NCI-H510A (cell line): Measurements from ENCODE around the gene GPAM.
"Not testable (repeated sequence)": the region's sequence is repeated elsewhere in the genome, so short reads cannot be mapped to it uniquely, and the experiment has no call there.

ENCODE experiments used
- DNase-seq: peaks from one replicate; lab custom pipeline; 2025; lab: John Stamatoyannopoulos, UW

Gene GPAM

GRCh38 chr10:112183329-112184051, at the start of gene GPAM:
GPAM (minus strand) TSS chr10:112183765; CDS start chr10:112181784, 1,981 bp downstream.
- DNase-seq, result peak; percentile 75

DNA sequence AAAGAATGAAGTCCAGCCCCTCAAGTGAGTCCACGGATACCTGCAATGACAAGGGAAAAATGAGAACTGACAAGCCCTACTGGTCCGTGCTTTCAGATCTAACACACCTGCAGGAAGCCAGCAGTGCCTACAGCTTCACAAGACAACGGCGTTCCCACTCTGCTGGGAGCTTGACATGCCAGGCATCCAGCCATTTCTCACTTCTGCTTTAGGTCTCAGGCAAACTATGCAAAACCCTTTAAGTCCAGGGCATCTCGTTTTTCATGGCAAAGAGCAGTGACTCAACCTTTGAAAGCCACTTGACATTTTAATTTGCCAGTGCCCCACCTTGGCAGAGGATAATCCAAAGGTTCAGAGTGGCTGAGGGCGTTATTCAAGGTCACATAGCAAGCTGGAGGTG, 49.1 kb upstream of the GPAM start:
- no peak for DNase-seq

DNA sequence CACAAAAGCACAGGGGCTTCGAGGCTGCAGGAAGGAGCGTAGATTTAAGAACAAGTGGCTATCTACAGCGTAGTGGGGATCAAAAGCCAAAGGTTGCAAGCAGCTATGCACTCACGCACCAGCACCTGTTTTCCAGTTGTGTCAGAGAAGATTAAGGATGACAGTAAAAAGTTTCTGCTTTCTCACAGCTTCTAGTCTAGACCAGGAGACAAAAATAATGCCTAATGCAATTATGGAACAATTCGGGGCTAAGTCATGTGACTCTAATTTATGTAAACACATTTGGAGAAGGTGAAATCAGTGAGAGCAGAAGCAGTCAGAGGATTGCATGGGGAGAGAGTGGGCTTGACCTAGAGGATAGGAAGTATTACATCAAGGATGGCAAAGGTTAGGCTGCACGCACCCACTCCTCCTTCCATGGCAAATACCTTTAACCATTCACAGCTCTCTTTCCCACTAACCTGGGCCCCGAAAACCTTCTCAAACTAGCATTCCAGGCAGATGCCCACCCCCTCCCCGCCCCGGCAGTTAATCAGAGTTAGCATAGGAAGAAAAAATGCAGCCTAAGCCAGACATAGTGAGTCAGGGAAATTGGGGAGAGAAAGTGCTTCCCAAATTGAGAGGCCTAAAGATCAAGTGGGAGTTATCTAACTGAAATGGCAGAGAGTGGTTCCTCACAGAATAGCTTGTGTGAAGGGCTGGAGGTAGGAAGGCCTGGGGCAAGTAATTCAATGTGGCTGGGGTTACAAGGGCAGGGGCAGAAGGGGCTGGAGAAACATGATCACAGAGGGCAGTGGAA, 48.2 kb upstream of the GPAM start:
- DNase-seq, result no peak

DNA sequence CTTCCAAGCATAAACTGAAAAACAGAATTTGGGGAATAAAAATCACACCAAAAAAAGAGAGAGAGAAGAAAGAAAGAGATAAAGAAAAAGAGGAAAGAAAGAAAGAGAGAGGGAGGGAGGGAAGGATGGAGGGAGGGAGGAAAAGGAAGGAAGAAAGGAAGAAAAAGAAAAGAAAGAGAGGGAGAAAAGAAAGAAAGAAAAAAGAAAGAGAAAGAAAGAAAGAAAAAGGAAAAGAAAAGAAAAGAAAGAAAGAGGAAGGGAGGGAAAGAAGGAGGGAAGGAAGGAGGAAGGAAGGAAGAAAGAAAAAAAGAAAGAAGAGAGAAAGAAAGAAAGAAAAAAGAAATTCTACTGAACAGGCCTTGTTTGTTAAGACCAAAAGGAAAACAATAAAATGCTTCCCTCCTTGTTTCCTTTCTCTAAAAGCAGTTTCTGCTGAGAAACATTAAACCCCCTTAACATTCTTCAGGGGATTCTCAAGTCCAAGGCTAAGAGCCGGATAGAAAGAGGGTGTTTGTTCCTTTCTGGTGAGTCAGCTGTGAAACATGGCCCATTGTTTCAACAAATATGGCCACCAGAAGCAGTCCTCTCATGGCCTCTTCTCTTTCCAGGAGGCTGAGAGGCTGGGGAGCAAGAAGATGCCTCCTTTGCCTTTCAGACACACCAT, 46.9 kb upstream of the GPAM start:
- DNase-seq, result no peak

DNA sequence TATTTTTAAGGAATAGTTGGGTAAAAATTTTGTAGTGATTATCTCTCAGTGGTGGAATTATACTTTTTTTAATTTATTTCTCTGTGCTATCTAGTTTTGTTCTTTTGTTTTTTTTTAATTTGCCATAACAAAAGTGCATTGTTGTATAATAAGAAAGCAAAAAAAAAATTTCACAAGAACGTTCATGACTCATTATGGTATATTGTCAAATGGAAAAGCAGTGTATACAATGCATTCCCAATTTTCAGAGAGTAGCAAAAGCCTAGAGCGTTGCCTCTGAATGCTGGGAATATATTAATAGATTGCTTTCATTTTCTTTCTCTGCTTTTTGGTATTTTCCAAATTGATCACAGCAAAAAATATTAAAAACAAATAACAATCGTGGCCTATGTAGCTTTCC, 46.3 kb upstream of the GPAM start:
- DNase-seq, result no peak

DNA sequence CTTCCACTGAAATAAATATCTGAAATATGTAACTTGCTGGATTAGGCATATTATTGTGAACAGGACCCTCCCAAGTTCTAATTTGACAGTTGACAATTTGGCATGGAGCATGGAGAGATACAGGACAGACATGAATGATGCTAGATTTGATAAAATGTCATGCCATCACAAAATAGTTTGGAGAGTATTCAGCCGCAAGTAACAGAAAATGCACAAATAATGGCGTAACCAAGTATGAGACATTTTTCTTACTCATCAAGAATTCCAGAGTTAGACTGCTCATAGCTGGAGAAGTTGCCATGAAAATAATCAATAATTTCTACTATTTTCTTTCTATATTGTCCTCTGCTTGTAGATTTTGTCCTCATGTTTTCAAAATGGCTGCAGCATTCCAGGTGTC, 45.5 kb upstream of the GPAM start:
- no peak for DNase-seq

DNA sequence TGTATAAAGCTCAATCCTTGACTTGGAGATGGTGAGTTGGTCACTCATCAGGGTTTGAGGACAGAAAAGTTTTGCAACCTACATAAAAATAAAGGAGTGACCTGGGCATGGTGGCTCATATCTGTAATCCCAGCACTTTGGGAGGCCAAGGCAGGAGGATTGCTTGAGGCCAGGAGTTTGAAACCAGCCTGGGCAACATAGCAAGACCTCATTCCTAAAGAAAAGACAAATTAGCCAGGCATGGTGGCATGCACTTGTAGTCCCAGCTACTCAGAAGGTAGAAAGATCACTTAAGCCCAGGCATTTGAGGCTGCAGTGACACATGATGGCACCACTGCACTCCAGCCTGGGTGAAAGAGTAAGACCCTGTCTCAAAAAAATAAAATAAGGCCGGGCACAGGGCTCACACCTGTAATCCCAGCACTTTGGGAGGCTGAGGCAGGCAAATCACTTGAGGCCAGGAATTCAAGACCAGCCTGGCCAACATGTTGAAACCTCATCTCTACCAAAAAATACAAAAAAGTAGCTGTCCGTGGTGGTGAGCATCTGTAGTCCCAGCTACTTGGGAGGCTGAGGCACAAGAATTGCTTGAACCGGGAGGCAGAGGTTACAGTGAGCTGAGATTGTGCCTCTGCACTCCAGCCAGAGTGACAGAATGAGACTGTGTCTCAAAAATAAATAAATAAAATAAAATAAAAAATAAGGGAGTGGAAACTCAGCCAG, 45.0 kb upstream of the GPAM start:
- not testable (repeated sequence) for DNase-seq

DNA sequence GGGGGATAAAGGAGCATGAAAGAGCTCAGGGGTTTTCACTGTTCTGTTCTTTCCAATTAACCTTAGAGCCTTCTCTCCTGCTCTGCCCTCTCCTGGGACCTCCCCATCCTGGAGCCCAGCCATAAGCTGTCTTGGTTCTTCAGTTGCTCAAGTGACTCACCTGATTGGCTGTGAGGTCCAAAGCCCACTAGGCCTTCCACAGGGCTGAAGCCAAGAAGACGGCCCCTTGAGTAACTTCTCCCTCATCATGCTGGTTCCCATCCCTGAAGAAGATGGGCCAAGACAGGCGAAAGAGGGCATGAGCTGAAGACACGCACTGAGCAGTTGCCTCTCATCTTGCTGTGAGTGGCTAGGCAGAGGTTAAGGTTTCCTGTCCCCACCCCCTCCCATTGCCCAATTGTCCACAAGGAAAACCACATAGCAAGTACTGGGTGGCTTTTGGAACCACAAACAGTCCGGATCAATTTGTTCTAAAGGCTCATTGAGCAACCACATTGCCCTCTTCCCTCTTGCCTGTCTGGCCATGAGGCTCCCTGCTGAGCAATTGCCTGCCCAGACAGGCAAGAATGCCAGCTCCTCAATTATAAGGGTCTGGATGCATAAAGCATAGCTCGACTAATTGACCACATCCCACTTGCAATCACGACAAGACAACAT, 43.9 kb upstream of the GPAM start:
- DNase-seq, result no peak

DNA sequence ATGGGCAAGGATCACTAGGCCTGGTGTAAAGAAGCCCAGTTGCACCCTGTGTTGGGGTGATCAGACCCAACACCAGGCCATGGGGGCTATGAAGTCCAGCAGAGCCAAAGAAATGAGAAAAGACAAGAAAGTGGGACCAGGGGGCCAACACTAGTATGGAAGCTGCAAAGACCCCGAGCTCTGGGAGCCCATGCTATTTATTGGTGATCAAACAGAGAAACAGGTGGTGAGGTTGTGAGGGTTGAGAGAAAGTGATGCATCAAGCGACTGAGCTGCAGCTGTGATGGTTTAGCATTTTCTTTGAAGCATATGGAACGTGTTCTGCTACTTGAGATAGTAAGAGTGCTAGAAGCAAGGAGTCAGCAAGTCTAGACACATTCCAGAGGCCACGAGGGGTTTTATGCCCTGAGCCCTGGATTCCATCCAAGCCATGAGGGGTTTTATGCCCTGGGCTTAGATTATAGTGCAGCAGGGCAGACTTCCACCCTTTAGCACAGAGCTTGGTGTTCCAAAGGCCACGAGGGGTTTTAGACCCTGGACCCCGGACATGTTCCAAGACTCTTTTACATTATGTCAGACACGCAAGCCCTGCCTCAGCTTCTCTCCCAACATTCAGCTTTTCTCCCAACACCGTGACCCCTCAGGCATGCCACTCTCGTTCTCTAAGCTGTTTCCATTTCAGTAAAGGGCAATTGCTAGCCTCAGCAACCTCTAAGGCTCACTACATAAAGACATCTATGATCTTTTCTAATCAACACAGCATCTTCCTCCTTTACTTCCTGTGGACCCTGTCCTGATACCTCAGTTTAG, 43.1 kb upstream of the GPAM start:
- no peak for DNase-seq

- DNase-seq, result no peak
These were observed 42.3 kb upstream of the GPAM start for GRCh38 chr10:112225771-112226438.

DNA sequence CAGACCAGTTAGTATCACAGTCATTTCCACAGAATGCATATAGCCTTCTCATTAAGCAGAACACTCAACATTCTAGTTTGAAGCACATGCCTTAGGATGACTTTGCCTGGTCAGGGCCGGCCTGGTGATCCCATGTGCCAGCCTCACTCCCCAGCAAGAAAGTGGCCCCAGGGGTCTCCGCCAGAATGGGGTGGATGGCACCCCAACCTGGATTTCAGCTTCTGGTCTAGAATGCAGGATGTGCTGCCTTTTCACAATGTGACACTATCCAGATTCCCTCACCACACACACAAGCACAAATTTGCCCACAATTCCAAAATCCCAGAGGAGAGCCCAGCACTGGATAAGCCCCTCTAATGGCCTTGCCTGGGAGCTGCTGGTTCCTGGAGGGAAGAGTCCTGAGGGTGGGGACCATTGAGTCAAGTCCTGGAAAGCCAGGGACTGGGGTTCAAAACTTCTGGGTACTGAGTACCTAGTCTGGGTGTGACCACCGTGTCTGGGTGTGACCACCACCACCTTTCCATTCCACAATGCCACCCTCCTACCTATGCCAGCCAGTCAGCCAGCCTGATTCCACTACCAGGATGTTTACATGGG, 41.5 kb upstream of the GPAM start:
- DNase-seq, result no peak

DNA sequence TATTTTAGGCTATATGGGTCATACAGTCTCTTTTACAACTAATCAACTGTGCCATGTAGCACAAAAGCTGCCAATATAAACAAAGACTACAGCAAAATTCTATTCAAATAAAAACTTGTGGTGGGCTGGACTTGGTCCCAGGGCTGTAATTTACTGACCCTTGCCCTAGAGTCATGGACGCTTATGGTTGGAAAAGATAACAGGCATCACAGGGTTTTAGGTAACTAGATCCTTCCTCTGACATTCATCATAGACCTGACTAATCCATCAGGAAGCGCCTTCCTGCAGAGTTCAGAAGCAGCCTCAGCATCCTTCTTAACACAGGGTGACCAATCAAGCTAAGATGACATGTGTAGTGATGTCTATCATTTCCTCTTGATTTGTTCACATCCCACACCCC, 40.2 kb upstream of the GPAM start:
- no peak for DNase-seq

GRCh38 chr10:112222799-112223198, 39.2 kb upstream of the GPAM start:
- no peak for DNase-seq

DNA sequence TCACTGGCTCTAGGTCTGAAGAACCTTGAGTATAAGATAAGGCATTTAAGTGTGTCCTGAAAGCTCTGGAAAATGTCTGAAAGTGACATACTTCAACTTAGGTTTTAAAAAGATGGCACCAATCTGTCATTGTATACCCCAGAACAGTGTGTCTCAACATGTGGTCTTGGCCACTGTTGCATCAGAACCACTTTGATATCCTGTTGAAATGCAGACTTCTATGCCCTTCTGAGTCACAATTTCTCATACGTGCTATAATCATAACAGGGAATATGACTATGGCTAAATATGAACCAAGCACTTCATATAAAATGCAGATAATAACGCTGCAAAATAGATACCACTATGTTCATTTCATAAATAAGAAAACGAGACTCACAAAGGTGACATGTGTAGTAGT, 38.0 kb upstream of the GPAM start:
- DNase-seq, result no peak

DNA sequence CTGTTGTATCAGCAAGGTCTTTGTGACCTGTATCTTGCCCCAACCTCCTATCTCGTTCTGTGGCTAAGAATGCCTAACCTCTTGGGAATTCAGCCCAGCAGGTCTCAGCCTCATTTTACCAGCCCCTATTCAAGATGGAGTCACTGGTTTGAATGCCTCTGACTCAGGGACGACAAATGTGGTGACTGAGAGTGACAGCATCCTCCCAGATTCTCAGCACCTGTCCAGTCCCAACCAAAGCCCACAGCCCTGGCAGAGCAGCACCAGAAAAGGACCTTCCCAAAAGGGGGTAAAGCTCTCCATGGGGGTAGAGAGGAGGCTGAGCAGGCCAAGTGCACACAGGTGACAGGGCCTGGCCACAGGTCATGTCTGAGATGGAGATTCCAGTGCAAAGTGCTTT, 35.4 kb upstream of the GPAM start:
- no peak for DNase-seq

- DNase-seq, result no peak
These were observed 34.4 kb upstream of the GPAM start for GRCh38 chr10:112218036-112218390.

GRCh38 chr10:112217386-112218035, 33.9 kb upstream of the GPAM start:
- DNase-seq, result no peak

- no peak for DNase-seq
These were observed 33.4 kb upstream of the GPAM start for GRCh38 chr10:112216966-112217365.

- no peak for DNase-seq
These were observed 32.6 kb upstream of the GPAM start for GRCh38 chr10:112216151-112216550.
